H9 (cell line): ENCODE data around the gene UMAD1. TPM values are rescaled to one million over a fixed set of nuclear protein-coding genes. Genes with fewer than 3 reads are reported as not detected.

Experiments used
- DNase-seq: peaks from one replicate; pipeline ENCODE4 v3.0.0-alpha.2; 2017
- H2AFZ ChIP-seq: one replicate; pipeline ENCODE4 v1.6.1; 2013; ENCODE audit warnings: mild to moderate bottlenecking, low read length, control low read depth, moderate library complexity
- H2AK5ac ChIP-seq: 2 replicates; pipeline ENCODE4 v1.6.1; 2013; ENCODE audit warnings: low read length, control low read depth, mixed read lengths; ENCODE audit not compliant: insufficient read length
- H2BK120ac ChIP-seq: one replicate; pipeline ENCODE4 v1.6.1; 2013; ENCODE audit warnings: low read depth, mild to moderate bottlenecking, low read length, control low read depth, inconsistent platforms; ENCODE audit not compliant: poor library complexity, severe bottlenecking
- H2BK12ac ChIP-seq: 2 replicates; pipeline ENCODE4 v1.6.1; 2013; ENCODE audit warnings: low read length, control low read depth, mixed read lengths, low read depth; ENCODE audit not compliant: insufficient read length
- H2BK15ac ChIP-seq: 2 replicates; pipeline ENCODE4 v1.6.1; 2013; ENCODE audit warnings: low read depth, low read length, control low read depth
- H2BK20ac ChIP-seq: one replicate; pipeline ENCODE4 v1.6.1; 2013; ENCODE audit warnings: low read depth, mild to moderate bottlenecking, low read length, control low read depth, inconsistent platforms; ENCODE audit not compliant: poor library complexity, severe bottlenecking
- H2BK5ac ChIP-seq: 2 replicates; pipeline ENCODE4 v1.6.1; 2013; ENCODE audit warnings: low read length, control low read depth, mixed read lengths; ENCODE audit not compliant: insufficient read length
- H3K14ac ChIP-seq: 2 replicates; pipeline ENCODE4 v1.6.1; 2013; ENCODE audit warnings: low read length, control low read depth; ENCODE audit not compliant: insufficient read depth
- H3K18ac ChIP-seq: 2 replicates; pipeline ENCODE4 v1.6.1; 2013; ENCODE audit warnings: low read depth, mild to moderate bottlenecking, mixed read lengths, low read length, control low read depth; ENCODE audit not compliant: insufficient read length
- H3K23ac ChIP-seq: 2 replicates; pipeline ENCODE4 v1.6.1; 2013; ENCODE audit warnings: low read length, control low read depth, mixed read lengths, low read depth; ENCODE audit not compliant: insufficient read length
- H3K23me2 ChIP-seq: 2 replicates; pipeline ENCODE4 v1.6.1; 2013; ENCODE audit warnings: low read depth, mild to moderate bottlenecking, mixed read lengths, low read length, control low read depth; ENCODE audit not compliant: insufficient read length, poor library complexity, severe bottlenecking
- H3K27ac ChIP-seq: 2 replicates; pipeline ENCODE4 v1.5.1; 2013; ENCODE audit warnings: low read length, control low read depth, mixed read lengths, low read depth; ENCODE audit not compliant: insufficient read length
- H3K27me3 ChIP-seq: 2 replicates; pipeline ENCODE4 v1.6.1; 2013; ENCODE audit warnings: low read length, control low read depth, inconsistent platforms; ENCODE audit not compliant: insufficient read depth
- H3K4ac ChIP-seq: 2 replicates; pipeline ENCODE4 v1.6.1; 2013; ENCODE audit warnings: low read depth, mild to moderate bottlenecking, control low read depth, inconsistent platforms, low read length, moderate library complexity
- H3K4me1 ChIP-seq: 2 replicates; pipeline ENCODE4 v1.6.1; 2013; ENCODE audit warnings: low read length, control low read depth, inconsistent platforms; ENCODE audit not compliant: insufficient read depth
- H3K4me2 ChIP-seq: 2 replicates; pipeline ENCODE4 v1.6.1; 2013; ENCODE audit warnings: low read length, control low read depth, mixed read lengths; ENCODE audit not compliant: insufficient read length, insufficient read depth
- H3K56ac ChIP-seq: 2 replicates; pipeline ENCODE4 v1.6.1; 2013; ENCODE audit warnings: low read depth, mild to moderate bottlenecking, mixed read lengths, low read length, control low read depth; ENCODE audit not compliant: insufficient read length
- H3K79me1 ChIP-seq: 2 replicates; pipeline ENCODE4 v1.6.1; 2013; ENCODE audit warnings: low read depth, mild to moderate bottlenecking, moderate library complexity, low read length, control low read depth, inconsistent platforms; ENCODE audit not compliant: insufficient read depth, poor library complexity, severe bottlenecking
- H3K79me2 ChIP-seq: 2 replicates; pipeline ENCODE4 v1.6.1; 2013; ENCODE audit warnings: low read length, control low read depth, inconsistent platforms; ENCODE audit not compliant: insufficient read depth
- H3K9ac ChIP-seq: 2 replicates; pipeline ENCODE4 v1.6.1; 2013; ENCODE audit warnings: low read length, control low read depth, mixed read lengths; ENCODE audit not compliant: insufficient read length; ENCODE audit errors: extremely low read depth
- H3K9me3 ChIP-seq: one replicate; pipeline ENCODE4 v1.6.1; 2013; ENCODE audit warnings: low read depth, low read length, inconsistent platforms; ENCODE audit not compliant: control insufficient read depth
- H3T11ph ChIP-seq: one replicate; pipeline ENCODE4 v1.6.1; 2013; ENCODE audit warnings: mild to moderate bottlenecking, low read length, control low read depth, inconsistent platforms
- H4K20me1 ChIP-seq: one replicate; pipeline ENCODE4 v1.6.1; 2013; ENCODE audit not compliant: control insufficient read depth, insufficient read length, insufficient read depth
- H4K5ac ChIP-seq: 2 replicates; pipeline ENCODE4 v1.6.1; 2013; ENCODE audit warnings: low read depth, mild to moderate bottlenecking, mixed read lengths, low read length, control low read depth; ENCODE audit not compliant: insufficient read length
- H4K8ac ChIP-seq: replicated peaks from 2 replicates; pipeline ENCODE4 v1.6.1; 2013; ENCODE audit warnings: low read length, control low read depth, mixed read lengths, low read depth; ENCODE audit not compliant: insufficient read length
- H4K91ac ChIP-seq: 2 replicates; pipeline ENCODE4 v1.6.1; 2013; ENCODE audit warnings: low read depth, mild to moderate bottlenecking, moderate library complexity, mixed read lengths, low read length, control low read depth; ENCODE audit not compliant: insufficient read length
- H3K27ac Mint-ChIP-seq, 3 experiments: 2 replicates in 2 of 3; 3 replicates in 1 of 3; pipeline ENCODE4 v1.8.0; 2020 to 2021; ENCODE audit warnings: mixed read lengths in 3 of 3, mild to moderate bottlenecking in 1 of 3, moderate library complexity in 1 of 3
- H3K27me3 Mint-ChIP-seq: 2 replicates; pipeline ENCODE4 v1.8.0; 2021; ENCODE audit warnings: low read depth, mild to moderate bottlenecking, moderate library complexity, mixed read lengths
- H3K36me3 Mint-ChIP-seq, 3 experiments: 2 replicates in 2 of 3; 3 replicates in 1 of 3; pipeline ENCODE4 v1.8.0; 2020 to 2021; ENCODE audit warnings: low read depth in 3 of 3, mixed read lengths in 3 of 3; ENCODE audit not compliant: insufficient read depth in 1 of 3
- H3K4me1 Mint-ChIP-seq, 2 experiments: 2 replicates each; pipeline ENCODE4 v1.8.0; 2020; ENCODE audit warnings: mixed read lengths in 2 of 2
- H3K4me3 Mint-ChIP-seq, 2 experiments: 2 replicates in 1 of 2; 3 replicates in 1 of 2; pipeline ENCODE4 v1.8.0; 2020 to 2021; ENCODE audit warnings: mild to moderate bottlenecking in 2 of 2, mixed read lengths in 2 of 2, moderate library complexity in 1 of 2
- H3K9me3 Mint-ChIP-seq, 2 experiments: 2 replicates in 1 of 2; 3 replicates in 1 of 2; pipeline ENCODE4 v1.8.0; 2020; ENCODE audit warnings: mild to moderate bottlenecking in 2 of 2, mixed read lengths in 2 of 2, moderate library complexity in 1 of 2
- CTCF ChIP-seq: fragments of 200-600 bp; sonication (generic); conservative IDR thresholded peaks from 3 replicates; pipeline ENCODE4 v1.8.0; 2021; ENCODE audit warnings: antibody characterized with exemption, mild to moderate bottlenecking
- WGBS: extraction: QIAGEN DNeasy Blood & Tissue Kit; methylation state at CpG from one replicate; pipeline ENCODE4 v1.1.7; 2013; ENCODE audit warnings: missing lambda C conversion rate, low lambda C conversion rate, mixed read lengths; ENCODE audit not compliant: insufficient read length; ENCODE audit errors: extremely low coverage; 5-methylcytosine and 5-hydroxymethylcytosine counted together
- total RNA-seq: library from RNA; stranded (reverse); gene quantifications from 2 replicates; pipeline ENCODE4 v1.2.1, GENCODE V29; 2021

Gene UMAD1
- total RNA-seq, 1 experiment from 2014 or later, result 8.9 TPM

- Histone ChIP-seq H3K14ac (no peak overlapping the region), H2BK12ac (no peak overlapping the region), H3K18ac (no peak overlapping the region), H3K23ac (no peak overlapping the region), H4K5ac (no peak overlapping the region), H3K4me2 (no peak overlapping the region), H3K9ac (no peak overlapping the region), H2AK5ac (no peak overlapping the region), H2BK20ac (no peak overlapping the region), H2BK15ac (no peak overlapping the region), H3K56ac (no peak overlapping the region), H3K4ac (no peak overlapping the region), H4K91ac (no peak overlapping the region), H3K27ac (no peak overlapping the region), H3K79me1 (no peaks in the 10 kb centered on the region), H2BK120ac (no peak overlapping the region), H4K8ac (no peak overlapping the region), H3K4me1 (0 out of 2 replicates have a peak, but pooled peaks cover 3% of the 10 kb centered on the region), H3K23me2 (no peaks in the 10 kb centered on the region), H2BK5ac (no peak overlapping the region), H4K20me1 (no peaks in the 10 kb centered on the region), H3K9me3 (no peaks in the 10 kb centered on the region), H3K79me2 (no peaks in the 10 kb centered on the region), H3T11ph (no peak overlapping the region), H2AFZ (no peak overlapping the region), H3K27me3 (no peaks in the 10 kb centered on the region)
- Mint-ChIP-seq H3K9me3 (no peaks in the 10 kb centered on the region), H3K27ac (no peak overlapping the region), H3K4me1 (peaks cover 4 to 13% of the 10 kb centered on the region in 2 experiments), H3K27me3 (no peaks in the 10 kb centered on the region), H3K4me3 (no peak overlapping the region), H3K36me3 (no peaks in the 10 kb centered on the region)
- TF ChIP-seq CTCF, result no peak
- DNase-seq, result no peak
- WGBS, result no CpG with 5 or more reads among the region's 3 CpGs
Observed at GRCh38 chr7:7786595-7786994, 146.0 kb downstream of the UMAD1 start.
